Measurements from ENCODE around the gene SETD4.
"Not testable (repeated sequence)": the region's sequence is repeated elsewhere in the genome, so short reads cannot be mapped to it uniquely, and the experiment has no call there.

Gene SETD4

GRCh38 chr21:36079010-36079649, 18.8 kb upstream of the SETD4 start:
- no peak for DNase-seq (ENCODE audit: low read depth)

GRCh38 chr21:36077758-36078157, 17.4 kb upstream of the SETD4 start:
- no peak for DNase-seq (ENCODE audit: low read depth)

GRCh38 chr21:36076878-36077655, 16.7 kb upstream of the SETD4 start:
- no peak for DNase-seq (ENCODE audit: low read depth)

- DNase-seq (ENCODE audit: low read depth): no peak
Measured at GRCh38 chr21:36075953-36076352, 15.6 kb upstream of the SETD4 start.

GRCh38 chr21:36075171-36075570, 14.8 kb upstream of the SETD4 start:
- DNase-seq (ENCODE audit: low read depth): no peak

- not testable (repeated sequence) for DNase-seq (ENCODE audit: low read depth)
Measured at GRCh38 chr21:36073911-36074310, 13.6 kb upstream of the SETD4 start.

- no peak for DNase-seq (ENCODE audit: low read depth)
Measured at GRCh38 chr21:36073181-36073580, 12.9 kb upstream of the SETD4 start.

GRCh38 chr21:36072453-36073162, 12.3 kb upstream of the SETD4 start:
- no peak for DNase-seq (ENCODE audit: low read depth)

- DNase-seq (ENCODE audit: low read depth): no peak
Measured at GRCh38 chr21:36070999-36071398, 10.7 kb upstream of the SETD4 start.

GRCh38 chr21:36069713-36070583, 9.6 kb upstream of the SETD4 start, which contains the start of gene CBR1:
TSS of gene CBR1 (plus strand) at chr21:36070024. CDS start at chr21:36070116, 92 bp downstream.
- peak; percentile 73 for DNase-seq (ENCODE audit: low read depth)

GRCh38 chr21:36068748-36069398, 8.5 kb upstream of the SETD4 start:
- DNase-seq (ENCODE audit: low read depth): no peak

GRCh38 chr21:36065497-36066036, 5.2 kb upstream of the SETD4 start:
- no peak for DNase-seq (ENCODE audit: low read depth)

GRCh38 chr21:36064085-36064460, 3.7 kb upstream of the SETD4 start:
- DNase-seq (ENCODE audit: low read depth): no peak

- DNase-seq (ENCODE audit: low read depth): no peak
Measured at GRCh38 chr21:36063375-36064084, 3.2 kb upstream of the SETD4 start.

GRCh38 chr21:36061445-36061844, 1.1 kb upstream of the SETD4 start:
- no peak for DNase-seq (ENCODE audit: low read depth)

- no peak for DNase-seq (ENCODE audit: low read depth)
Measured at GRCh38 chr21:36059823-36060158, 535 bp downstream of the SETD4 start.

- DNase-seq (ENCODE audit: low read depth): no peak
Measured at GRCh38 chr21:36055551-36055950, 4.8 kb downstream of the SETD4 start.

GRCh38 chr21:36053715-36054062, 6.6 kb downstream of the SETD4 start:
- DNase-seq (ENCODE audit: low read depth): no peak

GRCh38 chr21:36052860-36053714, 7.2 kb downstream of the SETD4 start:
- DNase-seq (ENCODE audit: low read depth): no peak

GRCh38 chr21:36048357-36048756, 12.0 kb downstream of the SETD4 start:
- no peak for DNase-seq (ENCODE audit: low read depth)
